ENCODE measurements around the gene SARDH.

SARDH gene

DNA sequence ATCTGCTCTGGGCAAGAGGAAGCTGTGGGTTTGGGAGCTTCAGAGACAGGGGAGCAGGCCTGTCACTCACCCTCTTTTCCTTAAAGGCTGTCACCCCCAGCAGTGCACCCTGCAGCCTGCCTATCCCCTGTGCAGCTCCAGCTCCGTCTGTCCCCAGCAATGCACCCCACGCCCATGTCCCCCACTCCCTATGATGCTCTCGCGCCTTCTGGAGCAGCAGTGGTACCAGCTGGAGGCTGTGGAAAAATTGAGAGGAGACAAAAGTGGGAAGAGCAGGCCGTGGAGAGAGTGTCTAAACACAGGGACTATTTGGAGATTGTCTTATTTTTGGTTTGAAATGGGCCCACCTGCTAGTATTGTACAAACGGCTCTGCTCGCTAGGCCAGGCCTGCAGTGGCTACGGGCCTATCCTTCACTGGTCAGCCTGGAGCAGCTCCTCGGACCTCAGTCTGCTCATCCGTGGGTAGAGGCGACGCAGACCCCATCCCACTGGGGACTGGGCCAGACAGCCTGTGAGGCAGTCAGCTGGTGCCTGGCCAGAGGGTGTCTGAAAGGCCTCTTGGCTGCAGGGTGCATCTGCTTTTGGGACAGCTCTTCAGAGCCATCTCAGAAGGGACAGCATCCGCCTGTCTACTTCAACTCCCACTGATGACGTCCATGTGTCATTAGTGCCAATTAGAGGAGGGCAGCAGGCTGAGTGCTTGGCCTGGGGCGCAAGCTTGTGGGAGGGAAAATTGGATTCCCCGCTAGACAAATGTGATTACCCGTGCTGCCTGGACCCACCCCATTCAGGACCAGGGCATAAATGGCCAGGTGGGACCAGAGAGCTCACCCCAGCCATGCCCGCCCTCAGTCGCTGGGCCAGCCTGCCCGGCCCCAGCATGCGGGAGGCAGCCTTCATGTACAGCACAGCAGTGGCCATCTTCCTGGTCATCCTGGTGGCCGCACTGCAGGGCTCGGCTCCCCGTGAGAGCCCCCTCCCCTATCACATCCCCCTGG lies 102.3 kb downstream of the SARDH start, which contains the start of gene DBH:
DBH (plus strand) TSS at position 831 of the 999 bp plus-strand sequence; CDS start at position 840, 9 bp downstream.
- H3K9ac ChIP-seq (ENCODE audit: low read depth in 1 of 2, low read length in 2 of 2), result no peak within 1 kb of the TSS
- no peaks in the 10 kb centered on the region for H3K27me3 ChIP-seq (ENCODE audit: control insufficient read depth in 1 of 2, insufficient read depth in 2 of 2, low read length in 2 of 2)
- H3K27ac ChIP-seq (ENCODE audit: low read depth, low read length), result no peak within 1 kb of the TSS
- H3K9me3 ChIP-seq (ENCODE audit: control insufficient read depth in 1 of 2, low read length in 2 of 2), result no peaks in the 10 kb centered on the region
- H3K4me3 ChIP-seq (ENCODE audit: low read depth in 1 of 2, low read length in 2 of 2), result no peak within 1 kb of the TSS
- no peaks in the 10 kb centered on the region for H3K4me1 ChIP-seq (ENCODE audit: control insufficient read depth in 1 of 2, insufficient read depth in 2 of 2, low read length in 2 of 2)
- no peaks in the 10 kb centered on the region for H3K36me3 ChIP-seq (ENCODE audit: control insufficient read depth in 1 of 2, insufficient read depth in 2 of 2, low read length in 2 of 2)

DNA sequence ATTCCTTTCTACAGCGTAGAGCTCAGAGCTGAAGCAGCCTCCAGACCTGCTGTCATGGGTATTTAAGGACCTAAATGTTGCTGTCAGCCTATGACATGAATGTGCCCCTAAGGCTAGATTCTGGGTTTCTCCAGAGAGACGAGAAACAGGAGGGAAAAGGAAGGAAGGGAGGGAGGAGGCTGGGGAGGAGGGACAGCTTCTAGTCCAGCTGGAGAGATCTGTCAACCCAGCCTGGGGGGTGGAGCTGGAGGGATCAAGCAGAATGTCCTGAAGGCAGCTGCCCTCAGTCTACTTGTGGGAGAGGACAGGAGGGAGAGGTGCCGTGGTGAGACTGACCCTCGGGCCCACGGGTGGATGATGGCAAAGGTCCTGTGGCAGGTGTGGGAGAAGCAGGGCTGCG lies 103.1 kb downstream of the SARDH start:
- Histone ChIP-seq H3K27me3 (ENCODE audit: control insufficient read depth in 1 of 2, insufficient read depth in 2 of 2, low read length in 2 of 2) (no peaks in the 10 kb centered on the region), H3K9me3 (ENCODE audit: control insufficient read depth in 1 of 2, low read length in 2 of 2) (no peaks in the 10 kb centered on the region), H3K27ac (ENCODE audit: low read depth, low read length) (no peak overlapping the region)

DNA sequence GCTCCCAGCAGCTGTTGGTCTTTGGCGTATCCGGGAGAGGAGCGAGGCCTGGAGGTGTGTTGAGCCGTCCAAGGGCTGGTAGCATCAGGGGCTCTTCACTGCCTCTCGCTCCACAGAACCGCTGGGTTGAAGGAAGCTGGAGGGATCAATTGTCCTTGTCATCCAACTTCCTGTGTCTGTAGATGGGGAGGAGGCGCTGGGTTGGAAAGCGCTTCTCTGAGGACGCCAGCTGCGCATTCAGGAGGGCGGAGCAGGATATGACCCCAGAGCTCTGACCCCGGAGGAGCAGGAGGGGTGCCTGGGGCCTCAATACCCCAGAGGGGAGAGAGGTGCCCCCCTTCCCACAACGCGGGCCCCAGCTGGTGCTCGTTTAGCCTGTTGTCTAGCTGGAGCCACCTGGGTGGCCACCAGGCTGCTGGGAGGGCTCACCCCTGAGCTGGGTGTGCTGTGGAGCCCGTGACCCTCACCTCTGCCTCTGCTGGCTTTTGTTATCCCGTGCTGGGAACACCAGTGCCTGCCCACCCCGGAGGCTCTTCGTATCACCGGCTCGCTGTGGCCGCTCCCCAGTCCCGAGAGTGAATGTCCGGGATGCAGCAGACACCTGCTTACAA lies 104.0 kb downstream of the SARDH start:
- no peak overlapping the region for H3K27ac ChIP-seq (ENCODE audit: low read depth, low read length)
- H3K4me3 ChIP-seq (ENCODE audit: low read depth in 1 of 2, low read length in 2 of 2), result no peak overlapping the region
- H3K36me3 ChIP-seq (ENCODE audit: control insufficient read depth in 1 of 2, insufficient read depth in 2 of 2, low read length in 2 of 2), result no peaks in the 10 kb centered on the region
- no peaks in the 10 kb centered on the region for H3K9me3 ChIP-seq (ENCODE audit: control insufficient read depth in 1 of 2, low read length in 2 of 2)
- H3K4me1 ChIP-seq (ENCODE audit: control insufficient read depth in 1 of 2, insufficient read depth in 2 of 2, low read length in 2 of 2), result no peaks in the 10 kb centered on the region
- no peak overlapping the region for H3K9ac ChIP-seq (ENCODE audit: low read depth in 1 of 2, low read length in 2 of 2)
- H3K27me3 ChIP-seq (ENCODE audit: control insufficient read depth in 1 of 2, insufficient read depth in 2 of 2, low read length in 2 of 2), result no peaks in the 10 kb centered on the region

More for the DNA sequence above, 103.1 kb downstream of the SARDH start:
- no peaks in the 10 kb centered on the region for H3K4me1 ChIP-seq (ENCODE audit: control insufficient read depth in 1 of 2, insufficient read depth in 2 of 2, low read length in 2 of 2)
- H3K4me3 ChIP-seq (ENCODE audit: low read depth in 1 of 2, low read length in 2 of 2), result no peak overlapping the region
- no peaks in the 10 kb centered on the region for H3K36me3 ChIP-seq (ENCODE audit: control insufficient read depth in 1 of 2, insufficient read depth in 2 of 2, low read length in 2 of 2)
- H3K9ac ChIP-seq (ENCODE audit: low read depth in 1 of 2, low read length in 2 of 2), result no peak overlapping the region

DNA sequence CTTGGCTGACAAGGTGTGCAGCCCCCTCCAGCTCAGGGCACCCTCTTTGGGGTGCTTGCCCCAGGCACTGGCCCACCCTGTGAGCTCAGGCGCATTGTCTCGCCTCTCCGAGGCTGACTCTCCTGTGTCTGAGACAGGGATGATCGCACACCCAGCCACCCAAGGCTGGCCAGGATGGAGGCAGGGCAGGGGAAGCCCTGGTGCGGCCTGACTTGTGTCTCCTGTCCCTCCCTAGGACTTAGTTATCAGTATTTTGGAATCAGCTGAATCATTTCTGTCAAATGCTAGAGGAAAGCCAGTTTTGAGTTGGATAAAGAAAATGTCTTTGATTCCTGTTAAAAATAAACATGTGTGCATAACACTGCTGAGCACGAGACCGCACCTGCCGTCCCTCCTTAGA lies 104.5 kb downstream of the SARDH start:
- H3K36me3 ChIP-seq (ENCODE audit: control insufficient read depth in 1 of 2, insufficient read depth in 2 of 2, low read length in 2 of 2), result no peaks in the 10 kb centered on the region
- no peaks in the 10 kb centered on the region for H3K9me3 ChIP-seq (ENCODE audit: control insufficient read depth in 1 of 2, low read length in 2 of 2)
- no peaks in the 10 kb centered on the region for H3K4me1 ChIP-seq (ENCODE audit: control insufficient read depth in 1 of 2, insufficient read depth in 2 of 2, low read length in 2 of 2)
- no peak overlapping the region for H3K4me3 ChIP-seq (ENCODE audit: low read depth in 1 of 2, low read length in 2 of 2)
- H3K27ac ChIP-seq (ENCODE audit: low read depth, low read length), result no peak overlapping the region
- H3K9ac ChIP-seq (ENCODE audit: low read depth in 1 of 2, low read length in 2 of 2), result no peak overlapping the region
- no peaks in the 10 kb centered on the region for H3K27me3 ChIP-seq (ENCODE audit: control insufficient read depth in 1 of 2, insufficient read depth in 2 of 2, low read length in 2 of 2)

DNA sequence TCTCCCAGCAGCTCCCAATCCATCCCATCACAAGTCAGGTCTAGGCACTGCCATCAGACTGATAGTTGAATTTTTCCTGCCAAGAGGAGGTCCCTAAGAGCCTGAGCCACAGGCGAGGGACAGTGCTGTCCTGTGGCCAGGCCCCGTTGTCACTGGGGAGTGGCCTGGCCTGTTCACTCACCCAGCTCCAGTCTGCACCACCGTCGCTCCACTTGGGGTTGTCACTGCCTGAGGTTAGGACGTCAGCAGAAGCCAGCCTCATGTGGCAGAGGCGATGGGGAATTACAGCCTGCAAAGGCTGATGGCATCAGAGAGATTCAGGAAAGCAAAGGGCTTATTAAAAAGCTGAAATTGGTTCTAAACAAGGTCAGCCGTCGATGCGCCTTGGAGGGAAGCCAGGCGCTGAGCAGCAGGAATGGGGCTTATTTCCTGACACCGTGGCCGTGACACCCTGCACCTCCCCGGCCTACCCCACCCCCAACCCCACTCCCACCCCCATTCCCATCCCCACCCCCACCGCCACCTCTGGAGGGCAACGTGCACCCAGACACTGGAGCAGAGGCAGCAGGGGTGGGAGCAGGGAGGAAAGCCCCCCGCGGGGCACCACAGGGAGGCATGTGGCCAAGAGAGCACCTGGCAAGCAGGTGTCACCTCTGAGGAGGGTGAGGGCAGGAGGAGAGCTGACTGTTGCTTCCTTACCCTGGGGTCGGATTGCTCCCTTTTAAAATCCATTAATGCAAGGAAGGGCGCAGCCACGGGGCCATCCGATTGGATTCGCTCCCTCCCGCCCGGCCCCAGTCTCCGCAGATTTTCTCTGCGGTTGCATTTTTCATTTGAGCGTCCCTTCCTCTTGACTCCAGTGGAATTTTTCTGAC lies 105.1 kb downstream of the SARDH start:
- Histone ChIP-seq H3K4me1 (ENCODE audit: control insufficient read depth in 1 of 2, insufficient read depth in 2 of 2, low read length in 2 of 2) (no peaks in the 10 kb centered on the region), H3K36me3 (ENCODE audit: control insufficient read depth in 1 of 2, insufficient read depth in 2 of 2, low read length in 2 of 2) (no peaks in the 10 kb centered on the region), H3K9ac (ENCODE audit: low read depth in 1 of 2, low read length in 2 of 2) (no peak overlapping the region), H3K27ac (ENCODE audit: low read depth, low read length) (no peak overlapping the region), H3K4me3 (ENCODE audit: low read depth in 1 of 2, low read length in 2 of 2) (no peak overlapping the region), H3K9me3 (ENCODE audit: control insufficient read depth in 1 of 2, low read length in 2 of 2) (no peaks in the 10 kb centered on the region), H3K27me3 (ENCODE audit: control insufficient read depth in 1 of 2, insufficient read depth in 2 of 2, low read length in 2 of 2) (no peaks in the 10 kb centered on the region)

DNA sequence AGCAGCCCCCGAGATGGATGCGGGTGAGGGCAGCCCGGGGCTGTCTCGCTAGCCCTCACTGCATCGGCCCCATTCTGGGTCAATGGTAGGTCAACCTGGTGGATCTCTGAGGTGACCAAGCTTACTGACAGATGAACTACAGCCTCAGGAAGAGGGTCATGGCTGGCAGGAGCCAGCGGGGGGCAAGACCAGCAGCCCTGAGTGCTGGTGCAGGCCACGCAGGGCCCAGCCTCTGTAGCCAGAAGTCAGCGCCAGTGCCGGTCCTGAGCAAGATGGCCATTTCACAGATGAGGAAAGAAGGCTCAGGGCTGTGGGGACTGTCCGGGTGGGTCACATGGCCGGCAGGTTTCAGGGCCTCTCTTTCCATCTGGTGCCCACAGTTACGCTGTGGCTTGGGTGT lies 107.0 kb downstream of the SARDH start:
- Histone ChIP-seq H3K36me3 (ENCODE audit: control insufficient read depth in 1 of 2, insufficient read depth in 2 of 2, low read length in 2 of 2) (no peaks in the 10 kb centered on the region), H3K9me3 (ENCODE audit: control insufficient read depth in 1 of 2, low read length in 2 of 2) (no peaks in the 10 kb centered on the region), H3K27ac (ENCODE audit: low read depth, low read length) (no peak overlapping the region), H3K4me3 (ENCODE audit: low read depth in 1 of 2, low read length in 2 of 2) (no peak overlapping the region), H3K4me1 (ENCODE audit: control insufficient read depth in 1 of 2, insufficient read depth in 2 of 2, low read length in 2 of 2) (no peaks in the 10 kb centered on the region), H3K9ac (ENCODE audit: low read depth in 1 of 2, low read length in 2 of 2) (no peak overlapping the region), H3K27me3 (ENCODE audit: control insufficient read depth in 1 of 2, insufficient read depth in 2 of 2, low read length in 2 of 2) (no peaks in the 10 kb centered on the region)

DNA sequence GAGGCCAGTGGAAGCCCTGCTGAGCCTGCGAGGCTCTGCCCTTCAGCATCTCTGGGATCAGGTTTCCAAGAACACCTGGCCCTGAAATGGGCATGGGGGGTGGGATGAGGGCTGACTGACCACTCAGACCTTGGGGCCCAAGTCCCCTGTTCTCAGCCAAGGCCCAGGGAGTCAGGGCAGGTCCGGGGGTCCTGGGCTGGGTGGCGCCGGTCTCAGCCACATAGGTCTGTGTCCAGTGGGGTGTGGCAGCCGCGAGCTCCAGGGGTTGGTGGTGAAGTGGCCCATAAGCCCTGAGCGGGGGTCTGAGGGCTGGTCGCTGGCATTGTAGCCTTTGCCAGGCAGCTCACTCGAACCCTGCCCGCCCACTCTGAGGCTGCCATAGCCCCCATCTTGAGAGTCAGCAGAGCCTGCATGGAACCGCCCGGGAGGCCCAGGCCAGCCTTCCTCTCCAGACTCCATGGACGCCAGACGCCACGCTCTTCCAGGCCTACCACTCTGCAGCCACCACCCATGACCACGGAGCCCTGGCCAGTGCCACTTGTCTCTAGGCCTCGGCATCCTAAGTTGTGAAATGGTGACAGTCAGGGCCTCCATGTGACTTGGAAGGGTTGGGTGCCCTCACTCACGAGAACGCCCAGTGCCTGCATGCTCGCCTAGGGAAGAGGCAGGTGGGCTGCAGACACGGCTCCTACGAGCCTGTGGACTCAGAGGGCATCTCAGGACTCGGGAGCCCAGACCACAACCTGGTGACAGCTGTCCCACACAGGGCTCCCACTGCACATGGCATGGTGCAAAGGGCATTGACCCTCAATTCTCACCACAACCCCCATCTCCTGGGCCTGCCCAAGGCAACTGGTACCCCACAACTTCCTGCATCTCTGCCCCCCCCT lies 108.7 kb downstream of the SARDH start:
- Histone ChIP-seq H3K4me3 (ENCODE audit: low read depth in 1 of 2, low read length in 2 of 2) (no peak overlapping the region), H3K27ac (ENCODE audit: low read depth, low read length) (no peak overlapping the region), H3K4me1 (ENCODE audit: control insufficient read depth in 1 of 2, insufficient read depth in 2 of 2, low read length in 2 of 2) (no peaks in the 10 kb centered on the region), H3K9me3 (ENCODE audit: control insufficient read depth in 1 of 2, low read length in 2 of 2) (peaks cover 2 to 4% of the 10 kb centered on the region in 2 donors), H3K9ac (ENCODE audit: low read depth in 1 of 2, low read length in 2 of 2) (no peak overlapping the region), H3K36me3 (ENCODE audit: control insufficient read depth in 1 of 2, insufficient read depth in 2 of 2, low read length in 2 of 2) (no peaks in the 10 kb centered on the region), H3K27me3 (ENCODE audit: control insufficient read depth in 1 of 2, insufficient read depth in 2 of 2, low read length in 2 of 2) (no peaks in the 10 kb centered on the region)

DNA sequence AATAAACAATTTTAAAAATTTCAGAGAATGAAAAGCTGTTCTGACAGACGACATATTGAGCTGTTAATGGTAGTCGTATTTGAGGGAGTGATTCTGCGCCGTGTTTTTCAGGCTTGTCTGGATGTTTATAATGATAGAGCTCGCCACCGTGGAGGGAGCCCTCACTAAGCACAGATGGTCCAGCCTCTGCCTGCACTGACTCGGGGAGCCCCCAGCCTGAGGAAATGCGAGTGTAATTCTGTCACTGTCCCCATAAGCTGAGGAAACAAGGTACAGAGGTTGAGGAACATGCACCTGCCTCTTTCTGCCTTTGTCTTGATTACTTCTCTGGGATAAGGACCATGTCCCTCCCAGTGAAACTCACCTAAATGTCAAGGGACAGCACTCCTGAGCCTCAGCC lies 109.4 kb downstream of the SARDH start:
- H3K36me3 ChIP-seq (ENCODE audit: control insufficient read depth in 1 of 2, insufficient read depth in 2 of 2, low read length in 2 of 2), result no peaks in the 10 kb centered on the region
- H3K4me1 ChIP-seq (ENCODE audit: control insufficient read depth in 1 of 2, insufficient read depth in 2 of 2, low read length in 2 of 2), result no peaks in the 10 kb centered on the region
- no peak overlapping the region for H3K4me3 ChIP-seq (ENCODE audit: low read depth in 1 of 2, low read length in 2 of 2)
- peaks cover 2 to 4% of the 10 kb centered on the region in 2 donors for H3K9me3 ChIP-seq (ENCODE audit: control insufficient read depth in 1 of 2, low read length in 2 of 2)
- no peak overlapping the region for H3K27ac ChIP-seq (ENCODE audit: low read depth, low read length)
- H3K27me3 ChIP-seq (ENCODE audit: control insufficient read depth in 1 of 2, insufficient read depth in 2 of 2, low read length in 2 of 2), result no peaks in the 10 kb centered on the region
- H3K9ac ChIP-seq (ENCODE audit: low read depth in 1 of 2, low read length in 2 of 2), result no peak overlapping the region

DNA sequence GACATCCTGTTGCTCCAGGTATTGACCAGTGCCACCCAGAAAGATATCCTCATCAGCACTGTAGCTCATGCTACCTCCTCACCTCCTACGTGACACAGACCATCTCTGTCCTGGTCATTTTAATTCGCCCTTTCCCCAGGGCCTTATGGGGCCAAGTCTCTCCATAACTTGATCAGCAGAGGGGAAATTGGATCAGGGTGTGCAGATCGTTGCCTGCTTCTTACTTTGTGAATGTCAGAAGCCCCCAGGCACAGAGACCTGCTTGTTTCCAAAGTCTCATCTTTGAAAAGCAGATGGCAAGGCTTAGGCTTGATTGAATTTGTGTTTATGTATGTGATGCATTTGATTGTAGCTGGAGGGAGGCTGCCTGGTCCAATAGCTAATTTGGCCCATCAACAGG lies 110.8 kb downstream of the SARDH start:
- Histone ChIP-seq H3K4me3 (ENCODE audit: low read depth in 1 of 2, low read length in 2 of 2) (no peak overlapping the region), H3K4me1 (ENCODE audit: control insufficient read depth in 1 of 2, insufficient read depth in 2 of 2, low read length in 2 of 2) (no peaks in the 10 kb centered on the region), H3K36me3 (ENCODE audit: control insufficient read depth in 1 of 2, insufficient read depth in 2 of 2, low read length in 2 of 2) (no peaks in the 10 kb centered on the region), H3K9ac (ENCODE audit: low read depth in 1 of 2, low read length in 2 of 2) (no peak overlapping the region), H3K27ac (ENCODE audit: low read depth, low read length) (no peak overlapping the region), H3K27me3 (ENCODE audit: control insufficient read depth in 1 of 2, insufficient read depth in 2 of 2, low read length in 2 of 2) (peaks cover 0 to 2% of the 10 kb centered on the region in 2 donors), H3K9me3 (ENCODE audit: control insufficient read depth in 1 of 2, low read length in 2 of 2) (peaks cover 2 to 4% of the 10 kb centered on the region in 2 donors)
